Type B pancreatic cell (in vitro differentiated cells): ENCODE results near the gene COL21A1. TPM values are rescaled to one million over a fixed set of nuclear protein-coding genes. Genes with fewer than 3 reads are reported as not detected.
A peak's percentile ranks its signal among the peaks of the same experiment; 100 is the strongest.

Experiments
- DNase-seq: peaks from one replicate; pipeline ENCODE4 v3.0.0; 2021; ENCODE audit warnings: mixed read lengths; ENCODE audit not compliant: unreplicated experiment; ENCODE audit errors: extremely low spot score
- H3K27ac Mint-ChIP-seq: 2 replicates; pipeline ENCODE4 v1.8.0; 2021; ENCODE audit warnings: mild to moderate bottlenecking, mixed read lengths
- H3K27me3 Mint-ChIP-seq: 2 replicates; pipeline ENCODE4 v1.8.0; 2021; ENCODE audit warnings: mixed read lengths
- H3K36me3 Mint-ChIP-seq: 2 replicates; pipeline ENCODE4 v1.8.0; 2021; ENCODE audit warnings: mixed read lengths
- H3K4me1 Mint-ChIP-seq: one replicate; pipeline ENCODE4 v1.8.0; 2021; ENCODE audit warnings: mixed read lengths; ENCODE audit not compliant: unreplicated experiment
- H3K4me3 Mint-ChIP-seq: 2 replicates; pipeline ENCODE4 v1.8.0; 2021; ENCODE audit warnings: mild to moderate bottlenecking, mixed read lengths
- H3K9me3 Mint-ChIP-seq: 2 replicates; pipeline ENCODE4 v1.8.0; 2021; ENCODE audit warnings: mixed read lengths
- total RNA-seq: library from RNA; stranded (reverse); gene quantifications from 2 replicates; pipeline ENCODE4 v1.2.1, GENCODE V29; 2021; ENCODE audit warnings: low replicate concordance
- TF ChIP-seq, protein P1 (sequence below): fragments of 200-600 bp; sonication (generic); conservative IDR thresholded peaks from 2 replicates; pipeline ENCODE4 v1.5.0; 2021; ENCODE audit warnings: antibody characterized with exemption, mild to moderate bottlenecking

Gene COL21A1
- total RNA-seq, 1 donor from 2014 or later = 12.2 TPM

DNA sequence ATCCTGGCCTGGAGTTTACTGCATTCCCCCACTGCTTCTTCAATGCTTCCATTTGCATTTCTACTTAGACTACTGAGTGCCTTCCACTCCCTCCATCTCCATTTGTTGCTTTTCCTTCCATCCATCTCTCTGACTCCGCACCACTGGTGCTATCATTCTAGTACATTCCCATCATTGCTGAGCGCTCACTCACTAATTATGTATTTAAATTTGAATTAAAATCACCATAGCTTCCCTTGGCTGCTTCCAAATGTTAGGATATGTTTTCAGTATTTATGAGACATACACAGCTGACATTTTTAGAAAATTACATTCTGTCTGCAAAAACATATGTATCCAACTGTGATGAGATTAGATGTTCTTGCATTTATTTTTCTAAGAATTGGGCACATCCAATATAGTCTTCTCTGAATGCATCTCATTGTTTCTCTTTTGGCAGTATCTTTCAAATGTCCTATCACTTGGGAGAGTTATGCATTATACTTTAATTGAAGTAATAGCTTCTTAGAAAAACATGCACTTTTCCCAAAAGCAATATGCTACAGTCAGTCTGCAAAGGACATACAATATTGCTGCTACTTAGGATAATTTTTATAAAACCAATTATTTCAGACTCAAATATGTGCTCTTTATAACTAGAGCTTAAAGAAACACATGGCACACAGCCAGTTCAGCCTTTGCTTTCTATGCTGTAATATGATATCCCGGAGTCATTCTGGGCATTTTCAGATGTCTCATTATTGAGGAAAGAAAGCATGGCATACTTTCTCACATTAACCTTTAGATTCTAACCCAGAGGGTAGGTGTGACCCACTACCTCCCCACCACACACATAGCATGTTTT is 12.1 kb upstream of the COL21A1 start:
- Mint-ChIP-seq H3K27me3 (peaks cover 6% of the 10 kb centered on the region), H3K27ac (no peak overlapping the region), H3K36me3 (no peaks in the 10 kb centered on the region), H3K4me1 (peaks cover 27% of the 10 kb centered on the region), H3K4me3 (no peak overlapping the region), H3K9me3 (peaks cover 4% of the 10 kb centered on the region)
- DNase-seq = no peak
- TF ChIP-seq, protein P1, sequence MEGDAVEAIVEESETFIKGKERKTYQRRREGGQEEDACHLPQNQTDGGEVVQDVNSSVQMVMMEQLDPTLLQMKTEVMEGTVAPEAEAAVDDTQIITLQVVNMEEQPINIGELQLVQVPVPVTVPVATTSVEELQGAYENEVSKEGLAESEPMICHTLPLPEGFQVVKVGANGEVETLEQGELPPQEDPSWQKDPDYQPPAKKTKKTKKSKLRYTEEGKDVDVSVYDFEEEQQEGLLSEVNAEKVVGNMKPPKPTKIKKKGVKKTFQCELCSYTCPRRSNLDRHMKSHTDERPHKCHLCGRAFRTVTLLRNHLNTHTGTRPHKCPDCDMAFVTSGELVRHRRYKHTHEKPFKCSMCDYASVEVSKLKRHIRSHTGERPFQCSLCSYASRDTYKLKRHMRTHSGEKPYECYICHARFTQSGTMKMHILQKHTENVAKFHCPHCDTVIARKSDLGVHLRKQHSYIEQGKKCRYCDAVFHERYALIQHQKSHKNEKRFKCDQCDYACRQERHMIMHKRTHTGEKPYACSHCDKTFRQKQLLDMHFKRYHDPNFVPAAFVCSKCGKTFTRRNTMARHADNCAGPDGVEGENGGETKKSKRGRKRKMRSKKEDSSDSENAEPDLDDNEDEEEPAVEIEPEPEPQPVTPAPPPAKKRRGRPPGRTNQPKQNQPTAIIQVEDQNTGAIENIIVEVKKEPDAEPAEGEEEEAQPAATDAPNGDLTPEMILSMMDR = no peak

DNA sequence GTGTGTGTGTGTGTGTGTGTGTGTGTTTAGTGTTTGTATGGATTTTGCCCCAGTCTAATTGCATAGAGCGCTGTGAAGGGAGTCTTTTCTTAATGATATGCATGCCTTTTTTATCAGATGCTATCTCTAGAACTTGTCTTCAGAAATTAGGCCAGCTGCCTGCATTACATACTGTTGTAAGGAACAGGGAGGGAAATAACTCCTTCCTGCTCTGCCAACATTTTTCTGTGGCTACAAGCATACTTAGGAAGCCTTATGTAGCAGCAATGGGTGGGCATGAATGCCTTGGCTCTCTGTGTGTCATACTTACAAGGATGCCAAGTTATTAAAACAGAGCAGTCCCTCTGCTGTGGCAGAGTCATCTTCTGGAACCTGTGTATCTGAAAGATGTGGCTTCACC is 8.0 kb upstream of the COL21A1 start:
- TF ChIP-seq, protein P1 = no peak
- Mint-ChIP-seq H3K27me3 (peaks cover 7% of the 10 kb centered on the region), H3K36me3 (no peaks in the 10 kb centered on the region), H3K4me3 (no peak overlapping the region), H3K9me3 (peaks cover 4% of the 10 kb centered on the region), H3K4me1 (peaks cover 28% of the 10 kb centered on the region), H3K27ac (no peak overlapping the region)
- no peak for DNase-seq

DNA sequence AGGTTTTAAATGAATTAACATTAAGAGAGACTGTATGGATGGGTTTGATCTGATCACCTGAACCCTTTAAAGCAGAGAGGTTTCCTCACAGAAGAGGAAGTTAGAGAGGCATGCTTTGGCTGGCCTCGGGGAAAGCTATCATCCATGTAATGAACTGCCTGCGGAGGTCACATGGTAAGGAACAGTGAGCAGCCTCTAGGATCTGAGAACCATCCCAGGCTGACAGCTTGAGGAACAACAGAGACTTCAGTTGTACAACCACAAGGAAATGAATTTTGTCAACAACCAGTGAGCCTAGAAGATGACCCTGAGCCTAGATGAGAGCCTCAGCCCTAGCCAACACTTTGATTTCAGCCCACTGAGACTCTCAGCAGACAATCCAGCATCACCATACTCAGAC is 2.9 kb upstream of the COL21A1 start:
- Mint-ChIP-seq H3K36me3 (no peaks in the 10 kb centered on the region), H3K27me3 (peaks cover 43% of the 10 kb centered on the region), H3K27ac (no peak overlapping the region), H3K4me3 (no peak overlapping the region), H3K4me1 (peaks cover 5% of the 10 kb centered on the region), H3K9me3 (no peaks in the 10 kb centered on the region)
- DNase-seq = no peak
- TF ChIP-seq, protein P1 = no peak

DNA sequence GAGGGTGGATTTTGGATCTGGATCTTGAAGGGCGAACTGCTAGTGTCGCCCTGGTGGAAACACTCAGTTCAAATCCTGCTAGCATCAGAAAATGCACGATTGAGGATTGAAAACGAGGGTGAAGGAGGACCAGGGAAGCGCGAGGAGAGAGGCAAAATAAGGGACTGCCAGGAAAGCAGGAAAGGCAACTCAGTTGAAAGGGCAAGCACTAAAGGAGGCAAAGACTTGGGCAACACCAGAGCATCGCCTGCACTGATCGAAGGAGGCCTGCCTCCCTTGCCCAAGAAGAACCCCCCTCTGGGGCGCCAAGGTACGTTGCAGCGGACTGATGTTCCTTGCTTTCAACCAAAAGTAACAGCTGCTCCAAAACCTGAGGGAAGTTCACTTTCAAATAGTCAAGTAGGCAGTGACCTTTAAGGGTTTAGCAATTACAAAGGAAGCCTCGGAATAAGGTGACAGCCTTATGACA is 308 bp upstream of the COL21A1 start:
- TF ChIP-seq, protein P1 = peak; percentile 18
- Mint-ChIP-seq H3K4me3 (peak overlapping the region; percentile 89), H3K27ac (no peak overlapping the region), H3K4me1 (peaks cover 9% of the 10 kb centered on the region), H3K9me3 (no peaks in the 10 kb centered on the region), H3K36me3 (no peaks in the 10 kb centered on the region), H3K27me3 (peaks cover 43% of the 10 kb centered on the region)
- DNase-seq = no peak

DNA sequence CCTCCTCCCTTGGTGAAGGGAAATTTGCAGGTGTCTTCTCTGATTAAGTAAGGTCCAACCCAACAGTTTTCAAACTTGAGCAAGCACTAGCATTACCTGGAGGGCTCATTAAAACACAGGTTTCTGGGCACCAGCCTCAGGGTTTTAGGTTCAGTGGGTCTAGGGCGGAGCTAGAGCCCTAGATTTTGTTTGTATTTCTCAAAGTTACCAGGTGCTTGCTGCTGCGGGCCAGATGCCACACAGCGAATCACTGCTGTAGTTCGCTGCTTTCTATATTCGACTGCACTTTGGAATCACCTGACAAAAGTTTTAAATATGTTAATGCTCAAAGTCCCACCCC is 869 bp downstream of the COL21A1 start:
- DNase-seq = no peak
- Mint-ChIP-seq H3K9me3 (no peaks in the 10 kb centered on the region), H3K27ac (no peak overlapping the region), H3K36me3 (no peaks in the 10 kb centered on the region), H3K4me3 (peak overlapping the region; percentile 89), H3K27me3 (peaks cover 39% of the 10 kb centered on the region), H3K4me1 (peaks cover 9% of the 10 kb centered on the region)
- TF ChIP-seq, protein P1 = no peak
